HG03045 (cell line): Measurements from ENCODE around the gene PCSK4.
"Not testable (repeated sequence)": the region's sequence is repeated elsewhere in the genome, so short reads cannot be mapped to it uniquely, and the experiment has no call there.

Experiments used
- ATAC-seq: cut with Tn5 transposase; IDR thresholded peaks from one replicate; pipeline ENCODE4 v1.9.1; 2021; ENCODE audit warnings: mild to moderate bottlenecking, moderate library complexity; ENCODE audit not compliant: unreplicated experiment

PCSK4 gene

DNA sequence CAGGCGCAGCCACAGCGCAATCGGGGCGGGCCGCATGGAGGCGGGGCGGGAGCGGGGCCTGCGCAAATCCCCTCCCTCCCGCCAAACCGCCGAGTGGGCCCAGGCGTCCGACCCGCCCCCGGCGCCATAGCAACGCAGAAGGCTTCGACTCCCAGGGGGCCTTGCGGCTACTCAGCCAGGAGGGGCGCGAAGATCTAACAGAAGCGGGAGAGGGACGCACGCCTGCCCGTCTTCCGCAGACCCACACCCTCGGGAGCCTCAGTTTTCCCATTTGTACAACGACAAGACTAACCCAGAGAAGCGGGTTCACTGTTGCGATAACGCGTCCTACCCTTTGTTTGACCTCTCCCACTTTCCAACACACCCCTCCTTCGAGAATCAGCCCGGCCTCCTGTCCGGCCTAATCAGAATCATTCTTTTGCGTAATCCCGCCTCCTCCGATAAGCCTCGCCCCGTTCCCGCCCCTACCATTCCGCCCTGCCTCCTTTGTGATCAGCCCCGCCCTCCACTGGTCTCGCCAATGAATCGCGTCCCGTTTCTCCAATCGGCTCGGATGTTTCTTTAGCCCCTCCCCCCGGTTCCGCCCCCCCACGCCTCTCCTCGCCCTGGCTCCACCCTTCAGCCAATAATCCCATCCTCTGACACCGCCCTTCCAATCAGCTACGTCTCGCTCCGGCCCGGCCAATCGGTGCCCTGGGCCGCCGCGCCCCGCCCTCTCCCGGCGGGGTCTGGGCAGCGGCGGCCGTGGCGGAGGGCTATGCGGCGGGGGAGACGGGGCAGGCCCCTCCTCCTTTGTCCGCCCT is at the start of gene PCSK4:
TSS of gene PCSK4 (minus strand) at position 40 of the 803 bp plus-strand sequence. CDS start at position 36, 4 bp downstream.
- ATAC-seq: peak; percentile 79

DNA sequence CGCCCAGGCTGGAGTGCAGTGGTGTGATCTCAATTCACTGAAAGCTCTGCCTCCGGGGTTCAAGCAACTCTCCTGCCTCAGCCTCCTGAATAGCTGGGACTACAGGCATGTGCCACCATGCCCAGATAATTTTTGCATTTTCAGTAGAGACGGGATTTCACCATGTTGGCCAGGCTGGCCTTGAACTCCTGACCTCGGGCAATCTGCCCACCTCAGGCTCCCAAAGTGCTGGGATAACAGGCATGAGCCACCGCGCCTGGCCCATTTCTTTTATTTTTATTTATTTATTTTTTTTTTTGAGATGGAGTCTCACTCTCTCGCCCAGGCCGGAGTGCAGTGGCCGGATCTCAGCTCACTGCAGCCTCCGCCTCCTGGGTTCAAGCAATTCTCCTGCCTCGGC is 49.6 kb upstream of the PCSK4 start:
- ATAC-seq: not testable (repeated sequence)

DNA sequence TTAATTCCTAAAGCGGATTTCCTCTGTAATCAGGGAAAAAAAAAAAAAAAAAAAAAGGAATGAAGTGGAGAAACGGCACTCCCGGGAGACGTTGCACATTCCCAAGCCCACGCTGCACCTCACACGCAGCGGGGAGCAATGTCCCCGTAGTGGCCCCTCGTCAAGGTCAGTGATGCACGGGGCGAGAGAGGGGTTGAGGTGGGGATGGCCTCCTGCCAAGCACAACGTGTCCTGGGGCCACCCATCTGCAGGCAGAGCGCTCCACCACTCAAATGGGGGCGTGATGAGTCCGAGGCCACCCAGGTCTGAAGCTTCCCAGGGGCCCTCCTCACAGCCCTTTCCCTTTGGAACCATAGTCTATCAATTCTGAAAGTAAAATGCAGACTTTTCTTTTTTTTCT is 48.8 kb upstream of the PCSK4 start:
- no peak for ATAC-seq

DNA sequence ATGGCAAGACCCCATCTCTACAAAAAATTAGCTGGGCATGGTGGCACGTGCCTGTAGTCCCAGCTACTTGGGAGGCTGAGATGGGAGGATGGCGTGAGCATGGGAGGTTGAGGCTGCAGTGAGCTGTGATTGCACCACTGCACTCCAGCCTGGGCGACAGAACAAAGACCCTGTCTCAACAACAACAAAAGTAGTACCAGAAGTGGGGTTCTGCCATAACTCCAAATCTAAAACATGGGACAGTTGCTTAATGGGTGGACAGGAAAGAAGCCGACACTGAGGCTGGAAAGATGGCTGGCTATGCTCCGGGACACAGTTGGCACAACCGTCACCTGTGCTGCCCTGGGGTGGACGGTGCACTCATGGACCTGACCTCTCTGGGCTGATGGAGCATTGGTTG is 45.5 kb upstream of the PCSK4 start:
- not testable (repeated sequence) for ATAC-seq

DNA sequence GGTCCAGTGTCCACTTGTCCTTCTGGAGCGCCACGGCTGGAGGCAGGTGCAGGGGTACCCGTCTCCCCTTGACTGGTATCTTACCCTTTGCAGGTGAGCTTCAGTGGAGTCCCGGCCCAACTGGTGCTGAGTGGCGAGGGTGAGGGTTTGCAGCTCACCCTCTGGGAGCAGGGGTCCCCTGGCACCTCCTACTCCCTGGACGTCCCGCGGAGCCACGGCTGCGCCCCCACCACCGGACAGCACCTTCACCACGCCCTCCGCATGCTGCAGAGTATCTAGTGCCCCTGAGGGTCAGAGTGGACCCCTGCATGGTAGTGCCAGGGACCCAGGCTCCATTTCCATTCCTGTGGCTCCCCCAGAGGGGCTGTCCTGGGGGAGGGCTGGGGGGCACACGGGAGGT is 44.8 kb upstream of the PCSK4 start:
- ATAC-seq: no peak

DNA sequence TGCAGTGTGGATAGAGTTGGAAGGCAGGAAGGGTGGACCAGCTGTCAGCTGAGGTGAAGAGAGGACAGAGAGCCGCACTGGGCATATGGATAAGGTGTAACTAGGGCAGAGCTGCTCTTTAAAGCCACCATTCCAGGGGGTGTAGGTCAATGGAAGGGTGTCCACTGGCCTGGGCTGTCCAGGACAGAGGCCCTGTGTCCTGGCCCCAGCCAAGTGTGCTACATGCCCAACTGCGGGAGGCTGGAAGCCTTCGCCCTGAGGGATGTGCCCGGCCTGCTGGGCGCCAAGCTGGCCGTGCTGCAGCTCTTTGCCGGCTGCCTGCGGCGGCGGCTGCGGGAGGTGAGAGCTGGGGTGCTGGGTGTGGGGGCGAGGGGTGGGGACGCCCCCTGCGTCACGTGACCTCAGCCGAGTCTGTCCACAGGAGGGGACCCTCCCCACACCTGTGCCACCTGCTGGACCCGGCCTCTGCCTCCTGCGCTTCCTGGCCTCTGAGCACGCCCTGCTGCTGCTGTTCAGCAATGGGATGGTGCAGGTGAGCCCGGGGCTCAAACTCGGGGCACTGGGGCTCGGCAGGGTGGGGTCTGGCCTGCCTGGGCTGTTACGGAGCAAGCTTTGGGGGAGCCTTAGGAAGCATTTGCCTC is 43.5 kb upstream of the PCSK4 start:
- no peak for ATAC-seq

DNA sequence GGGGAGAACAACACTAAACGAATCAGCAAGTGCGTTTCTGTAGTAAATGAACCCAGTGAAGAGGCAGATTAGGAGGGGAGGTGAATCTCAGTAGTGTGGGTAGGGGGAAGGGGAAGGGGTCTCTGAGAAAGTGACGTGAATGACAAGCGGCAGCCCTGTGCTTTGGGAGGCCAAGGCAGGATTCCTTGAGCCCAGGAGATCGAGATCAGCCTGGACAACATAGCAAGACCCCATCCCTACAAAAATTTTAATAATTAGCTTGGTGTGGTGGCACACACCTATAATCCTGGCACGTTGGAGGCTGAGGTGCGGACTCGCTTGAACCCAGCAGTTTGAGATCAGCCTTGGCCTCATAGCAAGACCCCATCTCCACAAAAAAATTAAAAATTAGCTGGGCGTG is 41.9 kb upstream of the PCSK4 start:
- no peak for ATAC-seq

DNA sequence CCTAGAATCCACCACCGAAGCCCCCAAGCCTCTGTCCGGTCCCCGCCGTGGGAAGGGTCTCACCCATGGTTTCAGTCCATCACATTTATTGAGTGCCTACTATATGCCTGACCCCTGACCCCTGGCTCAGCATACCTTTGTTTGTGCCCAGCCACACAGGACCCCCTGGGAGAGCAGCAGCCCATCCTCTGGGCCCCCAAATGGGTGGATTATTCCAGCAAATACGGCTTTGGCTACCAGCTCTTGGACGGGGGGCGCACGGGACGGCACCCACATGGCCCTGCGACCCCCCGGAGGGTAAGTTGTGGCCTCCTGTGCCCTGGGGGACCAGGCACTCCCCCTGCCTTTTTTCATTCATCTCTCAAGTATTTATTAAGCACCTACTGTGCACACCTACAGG is 41.4 kb upstream of the PCSK4 start:
- ATAC-seq: no peak

DNA sequence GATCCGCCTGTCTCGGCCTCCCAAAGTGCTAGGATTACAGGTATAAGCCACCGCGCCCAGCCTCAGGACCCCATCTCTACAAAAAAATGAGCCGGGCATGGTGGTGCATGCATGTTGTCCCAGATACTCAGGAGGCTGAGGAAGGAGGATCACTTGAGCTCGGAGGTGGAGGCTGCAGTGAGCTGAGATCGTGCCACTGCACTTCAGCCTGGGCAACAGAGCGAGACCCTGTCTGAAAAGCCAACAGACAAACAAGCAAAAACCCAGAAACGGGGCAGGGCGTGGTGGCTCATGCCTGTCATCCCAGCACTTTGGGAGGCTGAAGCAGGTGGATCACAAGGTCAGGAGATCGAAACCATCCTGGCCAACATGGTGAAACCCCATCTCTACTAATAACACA is 40.7 kb upstream of the PCSK4 start:
- not testable (repeated sequence) for ATAC-seq

DNA sequence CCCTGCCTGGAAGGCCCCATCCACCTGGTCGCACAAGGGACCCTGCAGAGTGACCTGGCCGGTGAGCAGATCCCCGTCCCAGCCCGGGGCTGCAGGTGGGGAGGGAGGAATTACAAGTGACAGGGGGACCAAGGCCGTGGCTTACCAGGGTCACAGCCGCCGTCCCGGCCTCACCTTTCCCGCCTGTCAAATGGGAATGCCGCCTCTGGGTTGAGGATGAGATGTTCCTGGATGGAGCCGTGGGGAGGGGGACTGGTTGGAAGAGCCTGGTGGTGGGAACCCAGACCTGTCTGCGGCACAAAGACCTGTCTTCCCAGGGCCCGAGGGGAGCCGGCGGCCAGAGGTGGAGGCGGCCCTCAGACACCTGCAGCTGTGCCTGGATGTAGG is 39.3 kb upstream of the PCSK4 start:
- ATAC-seq: no peak

DNA sequence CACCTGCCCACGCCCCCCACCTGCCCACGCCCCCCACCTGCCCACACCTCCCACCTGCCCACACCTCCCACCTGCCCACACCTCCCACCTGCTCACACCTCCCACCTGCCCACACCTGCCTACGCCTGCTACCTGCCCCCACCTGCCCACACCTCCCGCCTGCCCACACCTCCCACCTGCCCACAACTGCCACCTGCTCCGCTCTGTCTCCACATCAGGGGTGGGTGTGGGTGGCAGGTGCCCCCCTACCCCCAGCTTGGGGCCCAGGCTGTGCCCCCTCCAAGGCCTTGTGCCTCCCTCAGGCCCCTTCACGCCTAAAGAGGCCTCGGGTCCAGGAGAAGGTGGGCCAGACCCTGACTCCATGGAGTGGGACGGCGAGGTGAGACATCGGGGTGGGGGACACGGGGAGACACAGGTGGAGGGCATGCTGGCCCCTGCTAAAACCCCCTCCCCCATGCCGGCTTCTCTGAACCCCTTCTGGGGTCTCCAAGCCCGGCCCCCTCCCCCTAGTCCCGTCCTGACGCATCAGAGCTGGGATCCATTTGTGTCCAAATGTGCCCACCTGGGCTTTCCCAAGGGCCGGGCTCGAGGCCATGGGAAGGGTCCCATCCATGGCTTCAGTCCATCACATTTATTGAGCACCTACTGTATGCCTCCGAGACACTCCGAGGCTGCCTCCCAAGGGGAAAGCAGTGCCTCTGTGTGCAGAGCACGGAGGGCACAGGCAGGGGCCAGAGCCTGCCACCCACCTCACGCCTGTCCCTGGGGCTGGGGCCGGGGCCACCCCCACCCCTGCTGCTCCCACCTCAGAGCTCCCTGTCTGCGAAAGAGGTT is 38.7 kb upstream of the PCSK4 start:
- no peak for ATAC-seq

DNA sequence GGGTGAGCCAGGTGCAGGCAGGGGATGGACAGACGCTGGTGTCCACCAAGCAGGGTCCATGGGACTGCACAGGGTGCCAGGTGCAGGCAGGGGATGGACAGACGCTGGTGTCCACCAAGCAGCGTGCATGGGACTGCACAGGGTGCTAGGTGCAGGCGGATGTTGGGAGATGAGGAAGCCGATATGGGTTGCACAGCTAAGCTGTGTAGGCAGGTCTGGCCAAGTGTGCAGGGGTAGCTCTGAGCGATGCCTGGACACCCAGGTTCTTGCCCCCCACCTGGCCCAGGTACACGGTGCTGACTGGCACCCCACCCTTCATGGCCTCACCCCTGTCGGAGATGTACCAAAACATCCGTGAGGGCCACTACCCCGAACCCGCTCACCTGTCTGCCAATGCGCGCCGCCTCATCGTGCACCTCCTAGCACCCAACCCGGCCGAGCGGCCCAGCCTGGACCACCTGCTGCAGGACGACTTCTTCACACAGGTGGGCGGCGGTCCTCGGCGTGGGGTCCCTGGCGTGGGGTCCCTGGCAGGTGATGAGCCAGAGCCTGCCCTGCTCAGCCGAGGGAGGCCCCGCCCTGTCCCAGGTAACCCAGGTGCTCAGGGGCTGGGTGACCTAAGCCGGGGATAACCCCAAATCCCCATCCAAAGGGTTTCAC is 37.6 kb upstream of the PCSK4 start:
- ATAC-seq: no peak

DNA sequence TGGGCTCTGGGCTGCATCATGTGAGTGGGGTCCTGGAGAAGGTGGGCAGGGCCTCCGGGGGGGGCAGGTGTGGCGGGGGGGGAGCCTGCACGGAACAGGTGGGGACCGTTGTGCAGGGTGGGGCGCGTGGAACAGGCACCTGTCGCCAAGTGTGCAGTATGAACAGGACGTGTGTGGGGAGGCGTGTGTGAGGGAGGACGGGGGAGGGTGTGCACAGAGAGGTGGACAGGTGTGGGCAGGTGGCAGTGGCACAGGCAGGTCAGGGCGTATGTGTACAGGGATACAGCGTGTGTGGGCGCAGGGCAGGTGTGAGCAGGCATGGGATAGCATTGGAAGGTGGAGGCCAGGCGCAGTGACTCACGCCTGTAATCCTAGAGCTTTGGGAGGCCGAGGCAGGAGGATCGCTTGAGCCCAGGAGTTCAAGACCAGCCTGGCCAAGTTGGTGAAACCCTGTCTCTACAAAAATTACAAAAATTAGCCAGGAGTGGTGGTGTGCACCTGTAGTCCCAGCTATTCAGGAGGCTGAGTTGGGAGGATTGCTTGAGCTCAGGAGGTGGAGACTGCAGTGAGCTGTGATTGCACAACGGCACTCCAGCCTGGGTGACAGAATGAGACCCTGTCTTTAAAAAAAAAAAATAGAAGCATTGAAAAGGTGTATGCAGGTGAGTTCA is 37.0 kb upstream of the PCSK4 start:
- ATAC-seq: no peak

DNA sequence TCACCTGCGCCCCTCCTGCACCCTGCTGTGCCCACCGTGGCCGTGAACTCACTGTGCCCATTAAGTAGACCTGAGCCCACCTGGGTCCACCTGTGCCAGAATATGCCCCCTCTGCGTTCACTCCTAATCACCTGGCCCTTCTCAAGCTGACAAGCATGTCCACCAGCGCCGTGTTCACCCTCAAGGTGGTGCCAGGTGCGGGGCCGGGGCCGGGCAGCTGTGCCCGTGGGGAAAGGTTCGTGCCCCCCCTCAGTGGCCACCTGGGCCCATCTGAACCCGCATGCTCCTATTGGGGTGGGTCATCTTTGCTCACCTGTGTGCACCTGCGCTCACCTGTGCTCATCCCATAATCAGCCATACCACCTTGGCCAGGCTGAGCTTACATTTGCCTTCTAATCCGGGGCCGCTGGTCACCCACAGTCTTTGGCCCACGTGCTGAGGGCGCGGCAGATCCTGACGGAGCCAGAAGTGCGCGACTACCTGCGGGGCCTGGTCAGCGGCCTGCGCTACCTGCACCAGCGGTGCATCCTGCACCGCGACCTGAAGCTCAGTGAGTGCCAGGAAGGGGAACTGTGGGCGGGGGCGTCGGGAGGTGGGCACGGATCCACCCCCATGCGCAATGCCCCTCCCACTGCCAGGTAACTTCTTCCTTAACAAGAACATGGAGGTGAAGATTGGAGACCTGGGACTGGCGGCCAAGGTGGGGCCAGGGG is 36.1 kb upstream of the PCSK4 start:
- no peak for ATAC-seq

DNA sequence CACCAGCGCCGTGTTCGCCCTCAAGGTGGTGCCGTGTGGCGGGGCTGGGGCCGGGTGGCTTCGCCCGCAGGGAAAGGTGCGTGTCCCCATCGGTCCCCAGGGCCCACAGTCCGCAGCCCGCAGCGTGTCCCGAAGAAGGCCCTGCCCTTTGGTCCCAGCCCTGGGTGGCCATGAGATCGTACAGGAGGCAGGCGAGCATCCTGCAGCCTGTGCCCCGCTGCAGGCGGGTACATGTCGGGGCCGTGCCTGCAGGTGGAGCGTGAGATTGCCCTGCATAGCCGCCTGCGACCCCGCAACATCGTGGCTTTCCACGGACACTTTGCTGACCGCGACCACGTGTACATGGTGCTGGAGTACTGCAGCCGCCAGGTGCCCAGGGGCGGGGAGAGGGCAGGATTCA is 35.2 kb upstream of the PCSK4 start:
- ATAC-seq: no peak

DNA sequence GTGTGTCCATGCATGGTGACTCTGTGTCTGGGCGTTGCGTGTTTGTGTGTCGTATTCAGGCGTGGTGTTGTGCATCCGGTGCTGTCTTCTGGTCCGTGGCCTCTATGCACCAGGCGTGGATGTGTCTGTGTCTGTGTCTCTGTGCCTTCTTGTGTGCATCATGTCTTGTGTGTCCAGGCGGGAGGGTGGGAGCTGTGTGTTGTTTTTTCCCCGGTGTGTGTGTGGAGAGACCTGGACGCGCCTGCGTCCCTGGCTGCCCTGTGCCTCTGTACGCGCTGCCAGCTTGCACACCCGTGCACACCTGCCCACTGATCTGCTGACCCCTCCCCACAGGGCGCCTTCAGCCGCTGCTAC is 34.8 kb upstream of the PCSK4 start:
- no peak for ATAC-seq

DNA sequence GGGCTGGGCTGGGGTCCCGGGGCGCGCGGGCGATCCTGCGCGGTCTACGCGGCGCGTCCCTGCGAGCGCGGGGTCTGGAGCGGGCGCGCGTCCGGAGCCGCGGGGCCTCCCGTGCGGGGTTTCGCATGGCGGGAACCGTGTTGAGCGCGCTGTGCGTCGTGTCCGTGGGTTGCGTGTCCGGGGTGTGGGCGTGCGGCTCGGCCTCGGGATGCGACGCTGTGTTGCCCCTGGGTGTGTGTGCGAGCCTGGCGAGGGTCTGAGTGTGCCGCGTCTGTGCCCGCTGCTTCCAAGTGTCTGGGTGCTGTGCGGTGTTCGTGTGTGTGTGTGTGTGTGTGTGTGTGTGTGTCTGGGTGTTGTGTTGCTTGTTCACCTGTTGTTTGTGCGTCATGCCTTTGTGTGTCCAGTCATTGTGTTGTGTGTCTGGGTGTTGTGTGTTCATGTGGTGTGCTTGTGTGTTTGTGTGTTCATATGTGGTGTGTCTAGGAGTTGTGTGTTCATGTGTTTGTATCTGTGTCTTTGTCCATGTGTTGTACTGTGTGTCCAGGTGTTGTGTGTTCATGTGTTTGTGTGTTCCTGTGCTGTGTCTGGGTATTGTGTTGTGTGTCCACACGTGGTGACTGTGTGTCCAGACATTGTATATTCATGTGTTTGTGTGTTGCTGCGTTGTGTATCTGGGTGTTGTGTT is 34.3 kb upstream of the PCSK4 start:
- ATAC-seq: no peak

DNA sequence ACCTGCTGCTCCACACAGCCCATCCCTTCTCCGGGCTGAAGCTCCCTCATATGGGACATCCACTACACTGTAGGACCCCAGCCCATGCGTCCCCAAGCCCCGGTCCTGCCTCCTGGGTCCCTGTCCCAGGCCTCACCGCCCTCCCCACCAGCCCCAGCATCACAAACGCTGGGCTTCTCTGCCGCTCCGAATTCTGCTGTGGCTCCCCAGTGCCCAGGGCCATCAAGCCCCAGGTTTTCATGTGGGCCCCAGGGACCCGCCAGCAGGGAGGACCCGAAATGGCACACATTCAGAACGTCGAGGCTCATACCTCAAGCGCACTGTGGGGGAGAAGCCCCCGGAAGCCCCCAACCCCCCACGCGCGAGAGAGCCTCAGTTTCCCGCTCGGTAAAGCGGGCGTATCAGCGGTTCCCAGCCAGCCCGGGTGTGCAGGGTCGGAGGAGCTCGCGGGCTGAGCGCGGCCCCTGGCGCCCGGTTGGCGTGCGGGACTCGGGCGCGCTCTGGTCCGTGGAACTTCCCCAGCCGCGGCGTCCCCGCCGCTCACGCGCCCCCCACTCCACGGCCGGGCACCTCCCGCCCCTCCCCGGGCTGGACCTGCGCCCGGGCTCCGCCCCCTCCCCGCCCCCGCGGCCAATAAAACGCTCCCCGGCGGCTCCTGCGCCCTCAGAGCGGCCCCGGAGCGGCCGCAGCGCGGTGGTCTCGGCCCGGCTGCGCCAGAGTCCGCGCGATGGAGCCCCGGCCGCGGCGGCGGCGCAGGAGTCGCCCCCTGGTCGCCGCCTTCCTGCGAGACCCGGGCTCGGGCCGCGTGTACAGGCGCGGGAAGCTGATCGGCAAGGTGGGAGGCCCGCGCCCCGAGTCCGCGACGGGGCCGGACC is 33.5 kb upstream of the PCSK4 start, which contains the start of gene PLK5:
TSS of gene PLK5 (plus strand) at position 666 of the 875 bp plus-strand sequence. CDS start 2,920 bp downstream, outside the sequence.
- no peak for ATAC-seq
